HG03469 (cell line): Measurements from ENCODE around the gene FAM114A1.
"Not testable (repeated sequence)": the region's sequence is repeated elsewhere in the genome, so short reads cannot be mapped to it uniquely, and the experiment has no call there.

Experiments used
- ATAC-seq: cut with Tn5 transposase; IDR thresholded peaks from one replicate; pipeline ENCODE4 v1.9.1; 2021; ENCODE audit warnings: mild to moderate bottlenecking, moderate library complexity, moderate number of reproducible peaks; ENCODE audit not compliant: unreplicated experiment

Gene FAM114A1

GRCh38 chr4:38898245-38898644 lies 30.6 kb downstream of the FAM114A1 start:
- no peak for ATAC-seq

GRCh38 chr4:38902221-38902620 lies 34.6 kb downstream of the FAM114A1 start:
- no peak for ATAC-seq

- ATAC-seq = peak; percentile 52
These were observed 35.1 kb downstream of the FAM114A1 start for GRCh38 chr4:38902695-38903094.

GRCh38 chr4:38904090-38904666 lies 36.6 kb downstream of the FAM114A1 start:
- ATAC-seq = no peak

GRCh38 chr4:38904682-38905081 lies 37.1 kb downstream of the FAM114A1 start:
- no peak for ATAC-seq

- no peak for ATAC-seq
These were observed 38.2 kb downstream of the FAM114A1 start for GRCh38 chr4:38905652-38906385.

GRCh38 chr4:38907696-38908270 lies 40.2 kb downstream of the FAM114A1 start:
- no peak for ATAC-seq

- ATAC-seq = no peak
These were observed 41.4 kb downstream of the FAM114A1 start for GRCh38 chr4:38909015-38909414.

GRCh38 chr4:38911257-38911656 lies 43.7 kb downstream of the FAM114A1 start:
- ATAC-seq = no peak

- no peak for ATAC-seq
These were observed 47.2 kb downstream of the FAM114A1 start for GRCh38 chr4:38914854-38915253.

GRCh38 chr4:38916267-38916666 lies 48.7 kb downstream of the FAM114A1 start:
- not testable (repeated sequence) for ATAC-seq

GRCh38 chr4:38917481-38918025 lies 49.9 kb downstream of the FAM114A1 start:
- no peak for ATAC-seq

GRCh38 chr4:38919494-38919893 lies 51.9 kb downstream of the FAM114A1 start:
- no peak for ATAC-seq

GRCh38 chr4:38920186-38920585 lies 52.6 kb downstream of the FAM114A1 start:
- ATAC-seq = no peak

- ATAC-seq = no peak
These were observed 53.1 kb downstream of the FAM114A1 start for GRCh38 chr4:38920677-38921076.

GRCh38 chr4:38921151-38921550 lies 53.5 kb downstream of the FAM114A1 start:
- ATAC-seq = no peak

- ATAC-seq = no peak
These were observed 56.1 kb downstream of the FAM114A1 start for GRCh38 chr4:38923746-38924145.

GRCh38 chr4:38924353-38924752 lies 56.7 kb downstream of the FAM114A1 start:
- no peak for ATAC-seq

GRCh38 chr4:38925492-38926413 lies 58.1 kb downstream of the FAM114A1 start:
- no peak for ATAC-seq

- no peak for ATAC-seq
These were observed 59.3 kb downstream of the FAM114A1 start for GRCh38 chr4:38926896-38927295.

- ATAC-seq = no peak
These were observed 61.0 kb downstream of the FAM114A1 start for GRCh38 chr4:38928568-38928967.
